Endometrium (tissue), 2 donors: ENCODE data around the gene KLKB1.
"Not testable (repeated sequence)": the region's sequence is repeated elsewhere in the genome, so short reads cannot be mapped to it uniquely, and the experiment has no call there.

ENCODE experiments used
- FAIRE-seq: peaks from 2 replicates; lab custom pipeline; 2012; peaks lifted over from hg19 to GRCh38; lab: Jason Lieb, UNC
- donor health status: control.
- donor health status: control.

KLKB1 gene

GRCh38 chr4:186227744-186228513 lies 622 bp downstream of the KLKB1 start:
- peak; percentile 4 for FAIRE-seq

DNA sequence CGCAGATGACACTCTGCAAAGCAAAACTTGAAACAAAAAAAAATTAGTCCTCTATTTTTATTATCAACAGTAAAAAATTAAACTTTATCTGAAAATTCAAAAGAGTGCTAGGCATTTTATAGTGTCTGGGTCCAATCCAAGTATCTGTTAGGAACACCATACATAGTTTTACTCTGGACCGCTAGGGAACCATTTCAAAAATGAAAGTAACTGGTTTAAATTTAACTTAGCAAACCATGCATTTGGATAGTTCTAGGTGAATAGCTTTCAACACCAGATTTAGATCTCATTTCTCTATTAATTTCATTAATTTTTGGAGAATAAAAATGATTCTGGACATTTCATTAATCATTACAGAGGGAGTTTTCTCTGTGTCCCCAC lies 1.2 kb downstream of the KLKB1 start:
- peak; percentile 62 for FAIRE-seq

GRCh38 chr4:186234367-186234766 lies 7.1 kb downstream of the KLKB1 start:
- no peak for FAIRE-seq

DNA sequence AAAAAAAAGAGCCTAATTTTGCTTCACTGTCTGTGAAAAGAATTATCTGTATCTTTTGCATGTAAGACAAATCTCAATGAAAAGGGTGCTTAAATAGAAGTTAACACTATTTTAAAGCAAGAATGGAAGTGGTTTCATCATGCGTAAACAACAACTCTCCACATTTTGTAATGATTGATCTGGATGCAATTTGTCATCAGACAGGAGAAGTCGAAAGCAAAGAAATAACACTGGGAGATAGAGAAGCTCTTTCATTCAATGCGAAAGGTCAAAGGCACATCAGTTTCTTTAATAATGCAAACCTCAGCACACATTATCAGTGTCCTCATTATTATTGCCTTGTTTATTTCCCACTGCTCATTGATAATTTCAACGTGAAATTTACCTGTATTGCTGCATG lies 8.8 kb downstream of the KLKB1 start:
- FAIRE-seq: no peak

- FAIRE-seq: no peak
These were observed 13.1 kb downstream of the KLKB1 start for GRCh38 chr4:186240452-186240847.

- no peak for FAIRE-seq
These were observed 13.7 kb downstream of the KLKB1 start for GRCh38 chr4:186240848-186241491.

DNA sequence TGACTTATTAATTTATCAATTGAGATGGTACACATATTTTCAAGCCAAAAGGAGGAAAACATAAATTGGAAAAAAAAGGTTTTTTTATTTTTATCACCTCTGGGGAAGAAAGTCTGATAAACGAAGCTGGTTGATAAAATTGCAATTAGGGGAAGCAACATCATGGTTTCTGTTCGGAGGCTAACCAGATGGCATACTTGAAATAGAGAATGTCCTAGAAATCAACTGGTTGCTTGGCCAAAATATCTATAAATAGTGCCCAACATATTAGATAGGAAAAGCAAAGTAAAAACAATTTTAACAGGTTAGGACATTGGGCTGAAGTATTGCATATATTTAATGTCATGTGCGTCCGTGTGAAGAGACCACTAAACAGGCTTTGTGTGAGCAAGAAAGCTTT lies 14.3 kb downstream of the KLKB1 start:
- FAIRE-seq: no peak

DNA sequence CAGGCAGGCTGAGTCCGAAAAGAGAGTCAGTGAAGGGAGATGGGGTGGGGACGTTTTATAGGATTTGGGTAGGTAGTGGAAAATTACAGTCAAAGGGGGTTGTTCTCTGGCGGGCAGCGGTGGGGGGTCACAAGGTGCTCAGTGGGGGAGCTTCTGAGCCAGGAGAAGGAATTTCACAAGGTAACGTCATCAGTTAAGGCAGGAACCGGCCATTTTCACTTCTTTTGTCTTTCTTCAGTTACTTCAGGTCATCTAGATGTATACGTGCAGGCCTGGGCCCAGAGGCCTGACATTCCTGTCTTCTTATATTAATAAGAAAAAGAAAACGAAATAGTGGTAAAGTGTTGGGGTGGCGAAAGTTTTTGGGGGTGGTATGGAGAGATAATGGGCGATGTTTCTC lies 14.7 kb downstream of the KLKB1 start:
- not testable (repeated sequence) for FAIRE-seq

DNA sequence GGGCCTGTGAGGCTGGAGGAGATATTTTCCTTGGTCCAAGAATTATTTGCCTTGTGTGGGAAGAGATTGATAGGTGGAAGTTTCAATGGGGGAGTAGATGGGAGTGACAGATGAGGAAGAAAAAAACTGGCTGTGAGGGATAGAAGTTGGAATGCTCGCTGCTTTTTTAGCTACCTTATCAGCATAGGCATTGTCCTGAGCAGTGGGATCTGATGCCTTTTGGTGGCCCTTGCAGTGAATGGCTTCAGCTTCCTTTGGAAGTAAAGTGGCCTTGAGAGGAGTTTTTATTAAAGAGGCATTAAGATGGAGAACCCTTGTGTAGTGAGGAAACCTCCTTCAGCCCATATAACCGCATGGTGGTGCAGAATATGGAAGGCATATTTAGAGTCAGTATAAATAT lies 16.0 kb downstream of the KLKB1 start:
- FAIRE-seq: no peak

DNA sequence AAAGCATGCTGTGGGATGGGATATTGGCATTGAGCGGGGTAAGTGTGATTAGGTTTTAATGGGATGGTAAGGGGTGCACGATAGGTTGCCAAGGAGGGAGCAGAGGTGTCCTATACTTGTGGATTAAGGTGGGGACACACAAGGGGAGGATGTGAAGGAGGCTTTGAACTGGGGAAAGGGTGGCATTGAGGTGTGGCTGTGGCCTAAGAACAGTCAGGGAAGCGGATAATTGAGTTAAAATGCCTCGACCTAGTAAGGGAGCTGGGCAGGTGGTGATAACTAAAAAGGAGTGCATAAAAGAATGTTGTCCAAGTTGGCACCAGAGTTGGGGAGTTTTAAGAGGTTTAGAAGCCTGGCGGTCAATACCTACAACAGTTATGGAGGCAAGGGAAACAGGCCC lies 17.5 kb downstream of the KLKB1 start:
- FAIRE-seq: no peak

GRCh38 chr4:186247062-186247752 lies 19.9 kb downstream of the KLKB1 start:
- FAIRE-seq: not testable (repeated sequence)

GRCh38 chr4:186248643-186249042 lies 21.3 kb downstream of the KLKB1 start:
- FAIRE-seq: no peak

DNA sequence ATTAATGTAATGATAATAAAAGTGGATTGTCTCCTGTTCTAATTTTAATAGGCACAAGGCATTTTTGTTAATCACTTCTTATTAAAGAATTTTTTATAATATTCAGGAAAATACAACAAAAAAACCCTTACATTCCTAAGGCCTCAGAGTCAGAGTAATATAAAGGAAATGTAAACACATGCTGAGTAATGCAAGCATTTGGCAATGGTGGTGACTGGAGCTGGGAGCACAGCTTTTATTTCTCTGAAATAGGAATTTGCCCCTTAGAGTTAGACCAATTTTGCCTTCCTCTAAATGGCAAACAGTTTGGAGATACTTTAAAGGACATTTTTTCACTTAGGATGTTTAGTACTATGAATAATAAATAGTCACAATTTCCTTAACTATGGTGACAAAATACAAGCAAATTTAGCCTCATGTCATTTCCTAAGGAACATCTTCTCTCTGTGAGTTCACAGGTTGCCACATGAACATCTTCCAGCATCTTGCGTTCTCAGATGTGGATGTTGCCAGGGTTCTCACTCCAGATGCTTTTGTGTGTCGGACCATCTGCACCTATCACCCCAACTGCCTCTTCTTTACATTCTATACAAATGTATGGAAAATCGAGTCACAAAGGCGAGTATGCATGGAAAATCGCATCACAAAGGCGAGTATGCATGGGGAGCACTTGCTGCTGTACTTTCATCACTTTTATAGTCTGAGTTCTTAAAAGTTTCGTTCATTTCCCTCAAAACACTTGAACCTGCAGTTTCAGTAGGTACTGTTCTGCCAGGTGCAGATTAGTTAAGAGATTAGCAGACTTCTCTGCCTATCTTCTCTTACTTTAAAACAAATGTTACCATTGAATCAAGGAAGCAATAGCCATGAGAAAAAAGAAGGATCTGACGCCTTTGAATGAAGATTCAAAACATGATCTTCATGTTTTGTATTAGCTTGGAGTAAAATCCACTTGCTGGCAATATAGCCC lies 22.8 kb downstream of the KLKB1 start:
- FAIRE-seq: no peak

GRCh38 chr4:186250760-186251159 lies 23.5 kb downstream of the KLKB1 start:
- no peak for FAIRE-seq

- FAIRE-seq: no peak
These were observed 27.8 kb downstream of the KLKB1 start for GRCh38 chr4:186255122-186255521.

GRCh38 chr4:186258216-186258811 lies 31.0 kb downstream of the KLKB1 start:
- FAIRE-seq: no peak

GRCh38 chr4:186260117-186260503 lies 32.8 kb downstream of the KLKB1 start:
- no peak for FAIRE-seq

- no peak for FAIRE-seq
These were observed 33.5 kb downstream of the KLKB1 start for GRCh38 chr4:186260504-186261448.

DNA sequence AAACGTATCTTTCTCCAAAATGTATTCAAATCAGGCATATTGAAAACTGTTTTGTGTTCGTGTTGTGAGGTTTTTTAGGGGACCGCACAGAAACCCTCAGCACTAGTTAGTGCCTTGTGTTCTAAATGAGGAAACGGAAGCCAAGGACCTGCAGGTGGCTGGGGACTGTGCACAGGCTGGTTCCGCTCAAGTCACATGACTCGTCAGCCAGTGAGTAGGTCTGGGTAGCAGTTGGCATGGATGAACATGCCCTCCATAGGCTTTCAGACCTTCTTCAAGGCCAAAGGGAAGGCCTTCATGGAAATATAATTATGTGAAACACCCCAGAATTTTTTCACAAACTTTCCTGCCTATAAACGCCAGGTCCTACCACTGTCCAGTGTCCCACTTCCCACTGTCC lies 37.4 kb downstream of the KLKB1 start:
- FAIRE-seq: no peak

- FAIRE-seq: not testable (repeated sequence)
These were observed 37.9 kb downstream of the KLKB1 start for GRCh38 chr4:186265250-186265649.
